WTC11 (cell line): ENCODE results near the gene KRT6B.

Experiments used
- ATF1 ChIP-seq: sonication (generic); formaldehyde crosslinking; IDR thresholded peaks from 2 replicates; pipeline ENCODE4 v1.8.1; 2023; ENCODE audit warnings: mild to moderate bottlenecking, moderate library complexity, missing genetic modification reagents
- CBFB ChIP-seq: sonication (generic); formaldehyde crosslinking; IDR thresholded peaks from 2 replicates; pipeline ENCODE4 v1.8.1; 2022; ENCODE audit warnings: mild to moderate bottlenecking, low read depth, missing genetic modification reagents
- SP1 ChIP-seq: sonication (generic); formaldehyde crosslinking; conservative IDR thresholded peaks from 2 replicates; pipeline ENCODE4 v1.8.1; 2022; ENCODE audit warnings: missing genetic modification reagents
- TCF7 ChIP-seq: sonication (generic); formaldehyde crosslinking; IDR thresholded peaks from 2 replicates; pipeline ENCODE4 v1.8.0; 2022; ENCODE audit warnings: mild to moderate bottlenecking, low read depth, missing genetic modification reagents, moderate library complexity
- ZNF219 ChIP-seq: sonication (generic); formaldehyde crosslinking; IDR thresholded peaks from 2 replicates; pipeline ENCODE4 v1.8.0; 2023; ENCODE audit warnings: missing genetic modification reagents, mild to moderate bottlenecking, borderline replicate concordance
- ZNF232 ChIP-seq: sonication (generic); formaldehyde crosslinking; IDR thresholded peaks from 2 replicates; pipeline ENCODE4 v1.8.0; 2022; ENCODE audit warnings: mild to moderate bottlenecking, missing genetic modification reagents
- ZNF416 ChIP-seq: fragments of 250-450 bp; sonication (Bioruptor Pico); IDR thresholded peaks from 2 replicates; pipeline ENCODE4 v1.9.0; 2021; ENCODE audit warnings: mild to moderate bottlenecking, inconsistent platforms
- TF ChIP-seq, protein P1 (sequence below): fragments of 200-600 bp; IDR thresholded peaks from 2 replicates; pipeline ENCODE4 v1.8.0; 2022; ENCODE audit warnings: antibody characterized with exemption
- TF ChIP-seq, protein P2 (sequence below): sonication (generic); formaldehyde crosslinking; IDR thresholded peaks from 2 replicates; pipeline ENCODE4 v1.8.1; 2023; ENCODE audit warnings: mild to moderate bottlenecking, missing genetic modification reagents
- TF ChIP-seq, protein P3 (sequence below): sonication (generic); formaldehyde crosslinking; IDR thresholded peaks from 2 replicates; pipeline ENCODE4 v1.8.0; 2022; ENCODE audit warnings: mild to moderate bottlenecking, missing genetic modification reagents
- TF ChIP-seq, protein P4 (sequence below): sonication (generic); formaldehyde crosslinking; IDR thresholded peaks from 2 replicates; pipeline ENCODE4 v1.8.0; 2023; ENCODE audit warnings: missing genetic modification reagents, mild to moderate bottlenecking, borderline replicate concordance
- TF ChIP-seq, protein P5 (sequence below): sonication (generic); formaldehyde crosslinking; IDR thresholded peaks from 2 replicates; pipeline ENCODE4 v1.8.1; 2022; ENCODE audit warnings: low read depth, mild to moderate bottlenecking, moderate library complexity, missing genetic modification reagents, borderline replicate concordance

DNA sequence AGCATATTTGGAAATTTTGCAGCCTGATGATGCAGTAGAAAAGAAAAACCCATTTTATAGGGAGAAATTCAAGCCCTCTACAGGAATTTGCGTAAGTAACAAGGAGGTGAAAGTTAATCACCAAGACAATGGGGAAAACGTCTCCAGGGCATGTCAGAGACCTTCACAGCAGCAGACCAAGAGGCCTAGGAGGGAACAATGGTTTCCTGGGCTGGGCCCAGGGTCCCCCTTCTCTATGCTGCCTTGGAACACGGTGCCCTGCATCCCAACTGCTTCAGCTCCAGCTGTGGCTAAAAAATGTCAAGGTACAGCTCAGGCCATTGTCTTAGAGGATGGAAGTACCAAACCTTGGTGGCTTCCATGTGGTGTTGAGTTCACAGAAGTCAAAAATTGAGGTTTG, 28.1 kb upstream of the KRT6B start:
- TF ChIP-seq, protein P1, sequence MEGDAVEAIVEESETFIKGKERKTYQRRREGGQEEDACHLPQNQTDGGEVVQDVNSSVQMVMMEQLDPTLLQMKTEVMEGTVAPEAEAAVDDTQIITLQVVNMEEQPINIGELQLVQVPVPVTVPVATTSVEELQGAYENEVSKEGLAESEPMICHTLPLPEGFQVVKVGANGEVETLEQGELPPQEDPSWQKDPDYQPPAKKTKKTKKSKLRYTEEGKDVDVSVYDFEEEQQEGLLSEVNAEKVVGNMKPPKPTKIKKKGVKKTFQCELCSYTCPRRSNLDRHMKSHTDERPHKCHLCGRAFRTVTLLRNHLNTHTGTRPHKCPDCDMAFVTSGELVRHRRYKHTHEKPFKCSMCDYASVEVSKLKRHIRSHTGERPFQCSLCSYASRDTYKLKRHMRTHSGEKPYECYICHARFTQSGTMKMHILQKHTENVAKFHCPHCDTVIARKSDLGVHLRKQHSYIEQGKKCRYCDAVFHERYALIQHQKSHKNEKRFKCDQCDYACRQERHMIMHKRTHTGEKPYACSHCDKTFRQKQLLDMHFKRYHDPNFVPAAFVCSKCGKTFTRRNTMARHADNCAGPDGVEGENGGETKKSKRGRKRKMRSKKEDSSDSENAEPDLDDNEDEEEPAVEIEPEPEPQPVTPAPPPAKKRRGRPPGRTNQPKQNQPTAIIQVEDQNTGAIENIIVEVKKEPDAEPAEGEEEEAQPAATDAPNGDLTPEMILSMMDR: no peak
- TF ChIP-seq, protein P2, sequence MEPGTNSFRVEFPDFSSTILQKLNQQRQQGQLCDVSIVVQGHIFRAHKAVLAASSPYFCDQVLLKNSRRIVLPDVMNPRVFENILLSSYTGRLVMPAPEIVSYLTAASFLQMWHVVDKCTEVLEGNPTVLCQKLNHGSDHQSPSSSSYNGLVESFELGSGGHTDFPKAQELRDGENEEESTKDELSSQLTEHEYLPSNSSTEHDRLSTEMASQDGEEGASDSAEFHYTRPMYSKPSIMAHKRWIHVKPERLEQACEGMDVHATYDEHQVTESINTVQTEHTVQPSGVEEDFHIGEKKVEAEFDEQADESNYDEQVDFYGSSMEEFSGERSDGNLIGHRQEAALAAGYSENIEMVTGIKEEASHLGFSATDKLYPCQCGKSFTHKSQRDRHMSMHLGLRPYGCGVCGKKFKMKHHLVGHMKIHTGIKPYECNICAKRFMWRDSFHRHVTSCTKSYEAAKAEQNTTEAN (CRISPR knock-in tag): no peak
- TF ChIP-seq ZNF416 (CRISPR knock-in tag) (no peak), TCF7 (no peak), CBFB (no peak), ZNF232 (no peak), SP1 (CRISPR knock-in tag) (no peak), ATF1 (CRISPR knock-in tag) (no peak), ZNF219 (CRISPR knock-in tag) (no peak)
- TF ChIP-seq, protein P3, sequence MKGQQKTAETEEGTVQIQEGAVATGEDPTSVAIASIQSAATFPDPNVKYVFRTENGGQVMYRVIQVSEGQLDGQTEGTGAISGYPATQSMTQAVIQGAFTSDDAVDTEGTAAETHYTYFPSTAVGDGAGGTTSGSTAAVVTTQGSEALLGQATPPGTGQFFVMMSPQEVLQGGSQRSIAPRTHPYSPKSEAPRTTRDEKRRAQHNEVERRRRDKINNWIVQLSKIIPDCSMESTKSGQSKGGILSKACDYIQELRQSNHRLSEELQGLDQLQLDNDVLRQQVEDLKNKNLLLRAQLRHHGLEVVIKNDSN: no peak
- TF ChIP-seq, protein P4, sequence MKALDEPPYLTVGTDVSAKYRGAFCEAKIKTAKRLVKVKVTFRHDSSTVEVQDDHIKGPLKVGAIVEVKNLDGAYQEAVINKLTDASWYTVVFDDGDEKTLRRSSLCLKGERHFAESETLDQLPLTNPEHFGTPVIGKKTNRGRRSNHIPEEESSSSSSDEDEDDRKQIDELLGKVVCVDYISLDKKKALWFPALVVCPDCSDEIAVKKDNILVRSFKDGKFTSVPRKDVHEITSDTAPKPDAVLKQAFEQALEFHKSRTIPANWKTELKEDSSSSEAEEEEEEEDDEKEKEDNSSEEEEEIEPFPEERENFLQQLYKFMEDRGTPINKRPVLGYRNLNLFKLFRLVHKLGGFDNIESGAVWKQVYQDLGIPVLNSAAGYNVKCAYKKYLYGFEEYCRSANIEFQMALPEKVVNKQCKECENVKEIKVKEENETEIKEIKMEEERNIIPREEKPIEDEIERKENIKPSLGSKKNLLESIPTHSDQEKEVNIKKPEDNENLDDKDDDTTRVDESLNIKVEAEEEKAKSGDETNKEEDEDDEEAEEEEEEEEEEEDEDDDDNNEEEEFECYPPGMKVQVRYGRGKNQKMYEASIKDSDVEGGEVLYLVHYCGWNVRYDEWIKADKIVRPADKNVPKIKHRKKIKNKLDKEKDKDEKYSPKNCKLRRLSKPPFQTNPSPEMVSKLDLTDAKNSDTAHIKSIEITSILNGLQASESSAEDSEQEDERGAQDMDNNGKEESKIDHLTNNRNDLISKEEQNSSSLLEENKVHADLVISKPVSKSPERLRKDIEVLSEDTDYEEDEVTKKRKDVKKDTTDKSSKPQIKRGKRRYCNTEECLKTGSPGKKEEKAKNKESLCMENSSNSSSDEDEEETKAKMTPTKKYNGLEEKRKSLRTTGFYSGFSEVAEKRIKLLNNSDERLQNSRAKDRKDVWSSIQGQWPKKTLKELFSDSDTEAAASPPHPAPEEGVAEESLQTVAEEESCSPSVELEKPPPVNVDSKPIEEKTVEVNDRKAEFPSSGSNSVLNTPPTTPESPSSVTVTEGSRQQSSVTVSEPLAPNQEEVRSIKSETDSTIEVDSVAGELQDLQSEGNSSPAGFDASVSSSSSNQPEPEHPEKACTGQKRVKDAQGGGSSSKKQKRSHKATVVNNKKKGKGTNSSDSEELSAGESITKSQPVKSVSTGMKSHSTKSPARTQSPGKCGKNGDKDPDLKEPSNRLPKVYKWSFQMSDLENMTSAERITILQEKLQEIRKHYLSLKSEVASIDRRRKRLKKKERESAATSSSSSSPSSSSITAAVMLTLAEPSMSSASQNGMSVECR: no peak
- TF ChIP-seq, protein P5, sequence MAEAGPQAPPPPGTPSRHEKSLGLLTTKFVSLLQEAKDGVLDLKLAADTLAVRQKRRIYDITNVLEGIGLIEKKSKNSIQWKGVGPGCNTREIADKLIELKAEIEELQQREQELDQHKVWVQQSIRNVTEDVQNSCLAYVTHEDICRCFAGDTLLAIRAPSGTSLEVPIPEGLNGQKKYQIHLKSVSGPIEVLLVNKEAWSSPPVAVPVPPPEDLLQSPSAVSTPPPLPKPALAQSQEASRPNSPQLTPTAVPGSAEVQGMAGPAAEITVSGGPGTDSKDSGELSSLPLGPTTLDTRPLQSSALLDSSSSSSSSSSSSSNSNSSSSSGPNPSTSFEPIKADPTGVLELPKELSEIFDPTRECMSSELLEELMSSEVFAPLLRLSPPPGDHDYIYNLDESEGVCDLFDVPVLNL (CRISPR knock-in tag): no peak
